Chondrocyte (in vitro differentiated cells): ENCODE data around the gene GPA33. TPM values are rescaled to one million over a fixed set of nuclear protein-coding genes. Genes with fewer than 3 reads are reported as not detected.

Source experiments
- DNase-seq: peaks from one replicate; pipeline ENCODE4 v3.0.0; 2021; ENCODE audit warnings: mixed read lengths, low spot score
- H3K27ac Mint-ChIP-seq: one replicate; pipeline ENCODE4 v1.8.0; 2021; ENCODE audit warnings: mild to moderate bottlenecking, moderate library complexity, mixed read lengths; ENCODE audit not compliant: unreplicated experiment
- H3K27me3 Mint-ChIP-seq: 2 replicates; pipeline ENCODE4 v1.8.0; 2021; ENCODE audit warnings: low read depth, mixed read lengths
- H3K36me3 Mint-ChIP-seq: 2 replicates; pipeline ENCODE4 v1.8.0; 2021; ENCODE audit warnings: low read depth, mixed read lengths
- H3K4me1 Mint-ChIP-seq: 2 replicates; pipeline ENCODE4 v1.8.0; 2021; ENCODE audit warnings: low read depth, mild to moderate bottlenecking, mixed read lengths
- H3K4me3 Mint-ChIP-seq: one replicate; pipeline ENCODE4 v1.8.0; 2021; ENCODE audit warnings: mild to moderate bottlenecking, moderate library complexity, mixed read lengths; ENCODE audit not compliant: unreplicated experiment
- H3K9me3 Mint-ChIP-seq: 2 replicates; pipeline ENCODE4 v1.8.0; 2021; ENCODE audit warnings: low read depth, mixed read lengths
- total RNA-seq: library from RNA; stranded (reverse); gene quantifications from 3 replicates; pipeline ENCODE4 v1.2.1, GENCODE V29; 2021
- TF ChIP-seq, protein P1 (sequence below): fragments of 200-600 bp; sonication (generic); IDR thresholded peaks from 2 replicates; pipeline ENCODE4 v1.5.0; 2021; ENCODE audit warnings: antibody characterized with exemption, mild to moderate bottlenecking, moderate library complexity

Gene GPA33
- total RNA-seq, 1 donor from 2014 or later, result not detected

DNA sequence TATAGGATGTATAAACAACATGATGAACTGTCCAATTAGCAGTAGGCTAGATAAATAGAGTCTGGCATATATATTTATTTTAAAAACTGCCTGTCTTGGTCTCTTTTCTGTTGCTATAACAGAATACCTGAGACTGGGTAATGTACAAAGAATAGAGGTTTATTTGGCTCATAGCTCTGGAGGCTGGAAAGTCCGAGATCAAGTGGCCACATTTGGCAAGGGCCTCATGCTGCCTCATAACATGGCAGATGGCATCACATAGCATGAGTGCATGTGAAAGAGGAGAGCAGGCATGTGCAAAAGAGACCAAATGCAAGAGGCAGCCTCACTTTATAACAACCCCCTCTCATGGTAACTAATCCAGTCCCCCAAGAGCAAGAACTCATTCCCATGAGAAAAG, 9.7 kb upstream of the GPA33 start:
- H3K27ac Mint-ChIP-seq, result no peak overlapping the region
- no peak for DNase-seq
- peaks cover 6% of the 10 kb centered on the region for H3K36me3 Mint-ChIP-seq
- peaks cover 4% of the 10 kb centered on the region for H3K9me3 Mint-ChIP-seq
- peaks cover 34% of the 10 kb centered on the region for H3K4me1 Mint-ChIP-seq
- TF ChIP-seq, protein P1, sequence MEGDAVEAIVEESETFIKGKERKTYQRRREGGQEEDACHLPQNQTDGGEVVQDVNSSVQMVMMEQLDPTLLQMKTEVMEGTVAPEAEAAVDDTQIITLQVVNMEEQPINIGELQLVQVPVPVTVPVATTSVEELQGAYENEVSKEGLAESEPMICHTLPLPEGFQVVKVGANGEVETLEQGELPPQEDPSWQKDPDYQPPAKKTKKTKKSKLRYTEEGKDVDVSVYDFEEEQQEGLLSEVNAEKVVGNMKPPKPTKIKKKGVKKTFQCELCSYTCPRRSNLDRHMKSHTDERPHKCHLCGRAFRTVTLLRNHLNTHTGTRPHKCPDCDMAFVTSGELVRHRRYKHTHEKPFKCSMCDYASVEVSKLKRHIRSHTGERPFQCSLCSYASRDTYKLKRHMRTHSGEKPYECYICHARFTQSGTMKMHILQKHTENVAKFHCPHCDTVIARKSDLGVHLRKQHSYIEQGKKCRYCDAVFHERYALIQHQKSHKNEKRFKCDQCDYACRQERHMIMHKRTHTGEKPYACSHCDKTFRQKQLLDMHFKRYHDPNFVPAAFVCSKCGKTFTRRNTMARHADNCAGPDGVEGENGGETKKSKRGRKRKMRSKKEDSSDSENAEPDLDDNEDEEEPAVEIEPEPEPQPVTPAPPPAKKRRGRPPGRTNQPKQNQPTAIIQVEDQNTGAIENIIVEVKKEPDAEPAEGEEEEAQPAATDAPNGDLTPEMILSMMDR, result no peak
- no peak overlapping the region for H3K4me3 Mint-ChIP-seq
- H3K27me3 Mint-ChIP-seq, result no peaks in the 10 kb centered on the region

DNA sequence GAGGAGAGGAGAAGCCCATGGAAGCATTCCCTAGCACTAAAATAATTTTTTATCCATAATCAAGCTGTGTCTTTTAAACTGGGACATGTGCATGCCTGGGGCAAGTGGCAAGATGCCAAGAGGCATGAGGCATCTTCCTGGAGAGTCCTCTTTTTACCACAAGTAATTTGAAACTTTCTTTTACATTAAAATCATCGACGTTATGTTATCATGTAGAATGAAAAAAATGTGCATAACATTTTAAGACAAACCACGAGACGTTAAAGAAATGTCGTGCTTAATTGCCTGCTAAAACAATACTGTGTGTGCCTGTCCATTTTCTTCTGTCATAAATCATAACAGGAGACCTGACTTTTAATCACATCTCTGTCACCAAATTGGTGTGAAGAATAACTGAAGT, 5.2 kb upstream of the GPA33 start:
- H3K27ac Mint-ChIP-seq, result peak overlapping the region; percentile 53
- TF ChIP-seq, protein P1, result no peak
- peaks cover 4% of the 10 kb centered on the region for H3K36me3 Mint-ChIP-seq
- H3K9me3 Mint-ChIP-seq, result peaks cover 4% of the 10 kb centered on the region
- H3K27me3 Mint-ChIP-seq, result no peaks in the 10 kb centered on the region
- H3K4me1 Mint-ChIP-seq, result peaks cover 44% of the 10 kb centered on the region
- peak overlapping the region; percentile 71 for H3K4me3 Mint-ChIP-seq
- DNase-seq, result no peak

DNA sequence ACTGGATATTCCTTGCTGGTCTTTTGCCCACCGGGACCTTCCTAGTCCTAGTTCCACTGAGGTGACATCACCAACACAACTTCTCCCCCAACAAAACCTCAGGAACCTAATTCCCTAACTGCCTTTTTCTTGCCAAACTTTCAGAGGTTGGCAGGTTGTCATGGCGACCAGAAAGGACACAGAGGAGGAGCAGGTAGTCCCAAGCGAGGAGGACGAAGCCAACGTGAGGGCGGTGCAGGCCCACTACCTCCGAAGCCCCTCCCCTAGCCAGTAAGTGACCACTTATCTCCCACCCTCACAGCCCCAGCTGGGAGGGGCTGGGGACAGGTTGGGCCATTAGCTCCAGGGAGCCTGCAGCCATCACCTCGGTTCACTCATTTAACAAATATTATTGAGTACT, 4.5 kb upstream of the GPA33 start:
- TF ChIP-seq, protein P1, result no peak
- DNase-seq, result no peak
- Mint-ChIP-seq H3K27ac (peak overlapping the region; percentile 53), H3K9me3 (peaks cover 4% of the 10 kb centered on the region), H3K36me3 (peaks cover 3% of the 10 kb centered on the region), H3K27me3 (no peaks in the 10 kb centered on the region), H3K4me1 (peaks cover 44% of the 10 kb centered on the region), H3K4me3 (peak overlapping the region; percentile 71)

DNA sequence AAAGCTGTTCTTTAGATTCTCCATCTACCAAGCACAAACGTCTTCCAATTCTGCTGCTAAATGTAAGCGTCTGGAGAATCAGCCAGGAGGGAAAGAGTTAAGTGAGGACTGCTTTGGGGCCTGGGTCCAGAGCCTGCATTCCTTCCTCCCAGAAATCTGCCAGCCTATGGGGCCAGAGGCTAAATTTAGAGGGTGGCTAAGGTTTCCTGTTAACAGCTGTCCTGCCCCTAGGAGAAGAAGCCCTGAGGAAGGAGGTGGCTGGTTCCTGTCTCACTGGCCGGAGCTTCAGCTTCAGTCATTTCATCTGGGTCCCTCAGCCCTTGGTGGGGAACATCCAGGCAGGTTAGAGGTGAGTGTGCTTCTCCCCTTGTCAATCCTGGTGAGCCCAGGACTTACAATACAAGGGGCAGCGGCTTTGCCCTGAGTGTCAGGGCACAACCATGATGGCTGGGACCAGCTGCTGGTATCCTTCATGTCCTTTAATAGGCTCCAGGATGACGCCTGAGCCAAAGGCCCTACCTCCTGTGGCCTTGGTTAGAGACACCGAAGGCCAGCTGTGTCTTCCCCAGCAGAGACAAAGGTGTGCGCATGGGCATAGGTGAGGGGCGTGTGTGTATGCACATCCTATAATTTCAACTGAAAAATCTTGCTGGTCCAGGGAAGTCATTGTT, 3.8 kb upstream of the GPA33 start, which contains the start of gene STYXL2:
STYXL2 (plus strand) TSS at position 230 of the 671 bp plus-strand sequence. CDS start 775 bp downstream, outside the sequence.
- DNase-seq, result no peak
- Mint-ChIP-seq H3K4me1 (peaks cover 44% of the 10 kb centered on the region), H3K27me3 (no peaks in the 10 kb centered on the region), H3K9me3 (peaks cover 4% of the 10 kb centered on the region), H3K4me3 (peak within 1 kb of the TSS; percentile 71), H3K36me3 (peaks cover 3% of the 10 kb centered on the region), H3K27ac (peak within 1 kb of the TSS; percentile 53)
- TF ChIP-seq, protein P1, result no peak

DNA sequence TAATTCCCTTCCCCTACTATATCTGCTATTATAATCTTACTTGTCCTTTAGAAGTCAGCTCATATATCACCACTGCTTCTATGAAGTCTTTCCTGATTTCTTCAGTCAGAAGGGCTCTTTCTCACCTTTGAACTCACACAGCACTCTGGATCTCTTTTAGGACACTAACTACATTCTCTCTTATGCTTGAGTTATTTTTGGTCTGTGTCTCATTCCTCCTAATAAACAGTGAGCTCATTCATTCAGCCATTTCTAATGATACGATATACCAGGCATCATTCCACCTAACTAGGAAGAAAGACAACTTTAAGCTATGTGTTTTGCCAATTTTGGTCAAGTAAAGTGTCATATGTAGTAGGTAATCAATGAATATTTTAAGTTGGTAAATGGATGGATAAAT, 2.5 kb upstream of the GPA33 start:
- no peaks in the 10 kb centered on the region for H3K27me3 Mint-ChIP-seq
- H3K36me3 Mint-ChIP-seq, result peaks cover 3% of the 10 kb centered on the region
- DNase-seq, result no peak
- H3K27ac Mint-ChIP-seq, result no peak overlapping the region
- H3K4me3 Mint-ChIP-seq, result no peak overlapping the region
- peaks cover 4% of the 10 kb centered on the region for H3K9me3 Mint-ChIP-seq
- H3K4me1 Mint-ChIP-seq, result peaks cover 44% of the 10 kb centered on the region
- TF ChIP-seq, protein P1, result no peak
